GM18520 (cell line): ENCODE data around the gene PSMD9.
"Not testable (repeated sequence)": the region's sequence is repeated elsewhere in the genome, so short reads cannot be mapped to it uniquely, and the experiment has no call there.

Experiments used
- ATAC-seq: cut with Tn5 transposase; IDR thresholded peaks from one replicate; pipeline ENCODE4 v1.9.1; 2021; ENCODE audit not compliant: unreplicated experiment

The PSMD9 gene

GRCh38 chr12:121917950-121918678 is 29.5 kb downstream of the PSMD9 start, which contains the start of gene CFAP251:
CFAP251 (plus strand) TSS chr12:121918592; CDS start chr12:121921306, 2,714 bp downstream.
- peak; percentile 67 for ATAC-seq

GRCh38 chr12:121918679-121919038 is 30.1 kb downstream of the PSMD9 start:
- ATAC-seq, result no peak

DNA sequence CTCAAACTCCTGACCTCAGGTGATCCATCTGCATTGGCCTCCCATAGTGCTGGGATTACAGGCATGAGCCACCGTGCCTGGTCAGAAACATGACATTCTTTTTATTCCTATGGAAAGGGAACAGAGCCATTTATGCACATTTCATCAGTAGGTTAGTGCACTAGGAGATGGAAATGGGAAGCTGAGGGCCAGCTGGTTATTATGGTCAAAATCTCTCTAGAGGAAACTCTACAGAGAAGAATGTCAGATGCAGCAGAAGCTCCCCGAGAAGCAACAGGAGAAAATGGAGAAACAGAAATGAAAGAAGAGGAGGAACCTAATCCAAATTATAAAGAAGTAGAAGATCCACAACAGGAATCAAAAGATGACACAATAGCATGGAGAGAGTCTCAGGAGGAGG is 32.5 kb downstream of the PSMD9 start:
- ATAC-seq, result no peak

DNA sequence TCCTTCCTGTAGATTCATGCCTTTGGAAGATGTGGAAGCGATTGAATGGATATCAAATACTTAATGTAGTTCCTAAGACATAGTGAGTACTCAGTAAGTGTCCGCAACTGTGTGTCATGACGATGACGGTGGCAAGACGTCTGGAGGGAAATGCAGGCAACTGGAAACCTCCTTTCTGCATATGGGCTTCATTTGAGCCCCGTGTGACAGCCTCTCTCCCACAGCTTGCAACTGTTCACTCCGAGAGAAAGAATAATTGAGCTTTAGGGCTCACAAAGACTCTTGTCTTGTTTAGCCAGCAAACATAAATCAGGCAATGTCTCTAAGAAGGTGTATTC is 36.7 kb downstream of the PSMD9 start:
- no peak for ATAC-seq

DNA sequence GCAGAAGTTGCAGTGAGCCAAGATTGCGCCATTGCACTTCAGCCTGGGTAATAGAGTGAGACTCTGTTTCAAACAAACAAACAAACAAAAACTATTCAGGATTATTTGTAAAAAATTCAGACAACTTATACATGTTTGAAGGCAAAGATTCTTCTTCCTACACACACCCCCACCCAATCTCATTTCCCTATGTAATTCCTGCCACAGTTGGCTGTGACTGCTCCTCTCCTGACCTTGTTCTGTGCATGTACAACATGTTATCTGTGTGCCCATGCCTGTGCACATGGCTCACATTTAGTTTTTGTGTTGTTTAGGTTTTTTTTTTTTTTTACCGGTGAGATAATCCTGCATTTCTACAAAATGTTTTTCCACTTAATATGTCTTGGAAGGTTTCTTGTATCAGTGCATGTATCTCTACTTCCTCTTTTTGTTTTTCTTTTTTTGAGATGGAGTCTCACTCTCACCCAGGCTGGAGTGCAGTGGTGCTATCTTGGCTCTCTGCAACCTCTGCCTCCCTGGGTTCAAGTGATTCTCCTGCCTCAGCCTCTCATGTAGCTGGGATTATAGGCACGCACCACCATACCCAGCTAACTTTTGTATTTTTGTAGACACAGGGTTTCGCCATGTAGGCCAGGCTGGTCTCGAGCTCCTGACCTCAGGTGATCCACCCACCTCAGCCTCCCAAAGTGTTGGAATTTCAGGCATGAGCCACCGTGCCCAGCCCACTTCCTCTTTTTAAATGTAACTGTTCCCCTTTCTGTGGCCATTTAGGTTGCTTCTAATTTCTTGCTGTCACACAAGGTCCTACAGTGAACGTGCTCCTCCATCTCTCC is 38.5 kb downstream of the PSMD9 start:
- ATAC-seq, result no peak

DNA sequence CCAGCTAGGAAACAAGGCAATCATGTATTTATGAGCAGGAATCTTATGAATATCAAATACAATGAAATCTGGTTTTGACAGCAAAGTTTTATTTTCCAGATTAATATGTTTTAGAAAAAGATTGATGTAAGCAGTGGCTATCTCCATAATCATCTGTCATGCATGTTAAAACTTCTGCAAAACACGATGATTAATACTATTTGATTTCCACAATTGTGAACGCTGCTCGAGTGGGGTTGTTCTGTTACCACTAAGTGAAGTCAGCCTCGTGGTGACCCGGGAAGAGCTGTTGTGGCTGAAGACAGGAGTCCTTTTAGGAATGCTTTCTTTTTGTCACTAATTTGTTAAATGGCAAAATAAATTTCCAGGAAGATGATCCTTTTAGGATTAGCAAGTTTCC is 39.2 kb downstream of the PSMD9 start:
- ATAC-seq, result no peak

GRCh38 chr12:121929545-121929944 is 41.0 kb downstream of the PSMD9 start:
- ATAC-seq, result not testable (repeated sequence)

GRCh38 chr12:121930862-121931261 is 42.3 kb downstream of the PSMD9 start:
- no peak for ATAC-seq

- ATAC-seq, result no peak
These were observed 43.6 kb downstream of the PSMD9 start for GRCh38 chr12:121932176-121932536.

- no peak for ATAC-seq
These were observed 44.4 kb downstream of the PSMD9 start for GRCh38 chr12:121932914-121933521.

GRCh38 chr12:121933522-121934308 is 45.1 kb downstream of the PSMD9 start:
- ATAC-seq, result no peak

GRCh38 chr12:121934309-121934664 is 45.7 kb downstream of the PSMD9 start:
- ATAC-seq, result no peak

DNA sequence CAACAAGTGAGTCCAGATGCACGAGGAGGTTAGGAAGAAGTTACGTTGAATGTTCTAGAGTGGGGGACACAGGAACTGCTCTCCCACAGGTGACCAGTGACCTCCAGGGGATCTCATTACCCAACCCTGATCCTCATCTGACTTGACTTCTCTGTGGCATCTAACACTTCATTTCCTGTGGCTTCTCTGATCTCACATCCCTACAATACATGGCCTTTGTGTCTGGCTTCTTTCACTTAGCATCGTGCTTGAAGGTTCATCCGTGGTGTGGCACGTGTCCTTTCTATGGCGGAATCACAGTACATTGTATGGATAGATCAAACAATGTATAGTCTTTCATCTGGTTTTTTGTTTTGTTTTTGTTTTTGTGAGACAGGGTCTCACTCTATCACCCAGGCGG is 49.1 kb downstream of the PSMD9 start:
- no peak for ATAC-seq

- no peak for ATAC-seq
These were observed 50.6 kb downstream of the PSMD9 start for GRCh38 chr12:121939186-121939585.

DNA sequence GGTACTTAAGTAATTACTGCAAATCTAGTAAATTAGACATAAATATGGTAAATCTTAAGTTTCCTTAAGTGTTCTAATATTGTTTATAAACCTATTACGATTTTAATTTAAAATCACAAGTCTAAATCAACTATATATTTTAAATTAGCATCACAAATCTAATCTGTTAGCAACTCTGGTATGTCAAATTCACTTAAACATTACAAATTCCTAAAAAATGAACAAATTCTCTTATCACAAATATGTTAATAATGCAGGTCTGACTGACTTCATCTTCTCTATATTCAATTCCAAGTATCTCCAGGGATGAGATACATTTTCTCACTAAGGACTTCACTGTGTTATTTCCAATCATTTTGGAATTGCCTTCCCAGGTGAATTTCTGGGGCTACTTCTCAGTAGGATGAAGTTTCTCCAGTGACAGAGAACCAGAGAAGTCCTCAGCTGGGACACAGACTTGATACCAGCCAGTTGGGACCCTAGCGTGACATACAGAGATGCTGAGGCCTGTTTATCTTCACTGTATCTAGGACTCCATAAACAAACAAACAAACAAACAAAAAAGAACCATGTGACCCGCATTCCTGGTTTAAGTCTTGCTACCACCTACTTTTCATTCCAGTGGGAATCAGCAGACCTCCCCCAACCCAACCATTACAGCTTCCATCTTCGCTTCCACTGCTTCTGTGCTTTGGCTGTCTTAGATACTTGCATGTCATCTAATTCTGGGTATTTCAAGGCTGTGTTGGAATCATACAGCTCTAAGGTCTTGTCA is 51.6 kb downstream of the PSMD9 start:
- no peak for ATAC-seq

- no peak for ATAC-seq
These were observed 53.6 kb downstream of the PSMD9 start for GRCh38 chr12:121942145-121942718.

GRCh38 chr12:121943926-121944325 is 55.3 kb downstream of the PSMD9 start:
- no peak for ATAC-seq

DNA sequence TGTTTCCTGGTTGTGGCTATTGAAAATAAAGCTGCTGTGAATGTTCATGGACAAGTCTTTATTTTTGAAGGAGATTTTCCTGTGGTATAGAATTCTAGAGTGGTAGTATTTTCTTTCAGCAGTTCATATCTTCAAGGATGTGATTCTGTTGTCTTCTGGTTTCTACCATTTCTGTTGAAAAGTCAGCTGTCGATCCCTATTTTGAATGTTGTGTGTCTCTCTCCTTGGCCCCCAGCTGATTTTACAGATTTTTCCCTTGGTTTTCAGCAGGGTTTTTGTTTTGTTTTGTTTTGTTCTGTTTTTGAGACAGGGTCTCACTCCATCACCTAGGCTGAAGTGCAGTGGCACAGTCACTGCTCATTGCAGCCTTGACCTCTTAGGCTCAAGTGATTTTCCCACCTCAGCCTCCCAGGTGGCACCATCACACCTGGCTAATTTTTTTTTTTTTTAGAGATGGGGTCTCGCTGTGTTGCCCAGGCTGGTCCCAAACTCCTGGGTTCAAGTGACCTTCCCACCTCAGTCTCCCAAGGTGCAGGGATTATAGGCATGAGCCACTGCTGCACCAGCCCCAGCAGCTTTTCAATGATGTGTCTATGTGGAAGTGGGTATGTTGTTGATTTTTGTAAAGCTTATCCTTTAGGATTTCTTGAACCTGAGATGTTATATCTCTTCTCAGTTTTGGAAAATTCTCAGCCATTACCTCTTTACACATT is 57.9 kb downstream of the PSMD9 start:
- ATAC-seq, result no peak

DNA sequence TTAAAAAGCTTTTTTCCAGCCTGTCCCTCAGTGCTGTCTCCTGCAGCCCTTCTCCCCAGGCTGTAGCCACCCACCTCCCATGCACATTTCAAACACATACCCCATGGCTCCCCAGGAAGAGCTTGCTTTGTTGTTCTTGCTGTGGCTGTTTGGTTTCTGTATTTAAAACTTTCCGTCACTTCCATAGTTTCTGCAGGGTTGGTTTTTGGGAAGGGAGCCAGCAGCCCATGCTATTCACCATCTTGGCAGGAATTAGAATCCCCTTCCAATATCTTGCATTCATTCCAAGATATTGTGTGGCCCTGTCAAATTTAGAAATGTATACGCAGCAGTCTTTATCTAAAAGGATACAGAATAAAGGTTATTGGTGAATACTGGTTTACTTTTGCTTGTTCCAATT is 59.4 kb downstream of the PSMD9 start:
- no peak for ATAC-seq
